ENCODE measurements around the gene KDM8. TPM values are rescaled to one million over a fixed set of nuclear protein-coding genes. Genes with fewer than 3 reads are reported as not detected.

Gene KDM8
- total and polyA plus RNA-seq, 5 donors = 3.1 to 6.1 (median 5.0) TPM

Other genes starting within 250 kb of the KDM8 start
- not detected for gene C16orf82, start 136.6 kb upstream of the KDM8 start, total RNA-seq
- not detected for gene C16orf82, start 136.6 kb upstream of the KDM8 start, polyA plus RNA-seq
- 10 to 100 TPM; 27.3 to 36.8 (median 29.3) TPM for gene NSMCE1, start 65.2 kb downstream of the KDM8 start, total RNA-seq
- 40.1 TPM for gene NSMCE1, start 65.2 kb downstream of the KDM8 start, polyA plus RNA-seq
- 10 to 100 TPM; 19.9 to 51.0 (median 25.7) TPM for gene IL4R, start 110.4 kb downstream of the KDM8 start, total RNA-seq
- gene IL4R, start 110.4 kb downstream of the KDM8 start, polyA plus RNA-seq = 12.3 TPM
- 1 to 10 TPM in 2 of 4 donors, under 1 TPM in 2; 0.65 to 1.4 (median 0.98) TPM for gene IL21R, start 198.6 kb downstream of the KDM8 start, total RNA-seq
- gene IL21R, start 198.6 kb downstream of the KDM8 start, polyA plus RNA-seq = 0.34 TPM